DMS153 (cell line): ENCODE data around the gene CDH1.
"Not testable (repeated sequence)": the region's sequence is repeated elsewhere in the genome, so short reads cannot be mapped to it uniquely, and the experiment has no call there.

ENCODE experiments used
- DNase-seq: peaks from one replicate; lab custom pipeline; 2025; lab: John Stamatoyannopoulos, UW

Gene CDH1

DNA sequence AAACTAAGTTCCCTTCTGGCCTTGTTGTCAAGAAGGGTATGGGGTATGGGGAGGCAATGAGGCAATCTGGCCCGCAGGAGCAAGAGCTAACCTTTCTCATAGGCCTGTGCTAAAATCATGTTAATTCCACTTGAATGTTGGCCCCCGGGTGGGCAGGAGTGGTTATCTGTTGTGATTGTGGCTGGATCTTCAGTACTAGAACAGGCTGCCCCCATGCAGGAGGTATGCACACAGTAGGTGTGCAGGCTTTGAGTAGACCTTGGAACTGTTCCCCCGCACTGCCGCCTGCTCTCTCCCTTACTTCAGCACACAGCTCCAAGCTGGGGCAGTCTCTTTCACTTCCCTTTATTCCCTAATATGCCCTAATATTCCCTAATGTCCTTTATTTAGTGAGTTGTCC, 53.9 kb downstream of the CDH1 start:
- no peak for DNase-seq

DNA sequence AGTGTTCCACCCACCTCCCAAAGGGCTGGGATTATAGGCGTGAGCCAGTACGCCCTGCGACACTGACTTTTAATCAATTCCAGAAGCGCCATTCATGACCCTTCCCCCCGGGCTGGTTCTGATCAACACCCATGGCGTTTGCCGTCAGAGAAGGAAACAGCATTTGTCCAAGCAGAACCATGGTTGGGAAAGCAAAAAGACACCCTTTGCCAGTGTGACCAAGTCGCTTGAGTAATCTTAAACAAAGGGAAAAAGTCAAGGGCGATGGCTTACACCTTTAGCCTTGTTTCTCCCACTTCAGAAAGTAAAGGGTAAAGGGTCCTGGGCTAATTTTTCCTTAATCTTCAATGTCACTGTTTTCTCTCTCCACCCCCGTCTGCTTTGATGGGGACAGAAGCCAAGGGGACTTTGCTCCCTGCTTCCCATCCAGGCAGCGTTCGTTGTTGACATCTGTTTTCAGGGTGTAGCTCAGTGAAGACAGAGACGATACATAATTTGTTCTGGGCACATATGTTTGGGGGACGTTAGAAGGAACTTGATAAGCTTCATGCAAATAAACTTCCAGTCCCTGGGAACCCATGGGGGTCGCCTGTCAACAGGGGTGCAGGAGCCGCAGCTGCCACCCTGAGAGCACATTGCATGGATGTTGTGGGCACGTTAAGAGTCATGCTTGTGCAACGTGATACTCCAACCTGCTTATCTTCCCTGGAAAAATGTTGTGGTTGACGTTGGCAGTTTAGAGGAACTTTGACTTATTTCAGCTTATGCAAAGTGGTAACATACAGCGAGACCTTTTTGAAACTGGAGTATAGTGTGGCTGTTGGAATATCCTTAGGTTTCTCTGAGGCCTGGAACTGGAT, 55.6 kb downstream of the CDH1 start:
- no peak for DNase-seq

DNA sequence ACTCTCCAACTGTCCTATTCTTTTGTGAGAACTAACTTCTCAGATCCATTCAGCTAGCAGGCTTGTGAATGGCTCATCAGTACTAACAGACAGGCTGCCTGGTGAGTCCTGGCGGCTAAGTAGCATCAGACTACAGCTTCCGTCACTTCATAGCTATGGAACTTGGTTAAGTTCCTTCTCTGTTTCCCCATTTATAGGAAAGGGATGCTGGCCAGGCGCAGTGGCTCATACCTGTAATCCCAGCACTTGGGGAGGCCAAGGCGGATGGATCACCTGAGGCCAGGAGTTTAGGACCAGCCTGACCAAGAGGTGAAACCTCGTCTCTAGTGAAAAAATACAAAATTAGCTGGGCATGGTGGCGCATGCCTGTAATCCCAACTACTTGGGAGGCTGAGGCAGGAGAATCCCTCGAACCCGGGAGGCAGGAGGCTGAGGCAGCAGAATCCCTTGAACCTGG, 56.3 kb downstream of the CDH1 start:
- DNase-seq: no peak

DNA sequence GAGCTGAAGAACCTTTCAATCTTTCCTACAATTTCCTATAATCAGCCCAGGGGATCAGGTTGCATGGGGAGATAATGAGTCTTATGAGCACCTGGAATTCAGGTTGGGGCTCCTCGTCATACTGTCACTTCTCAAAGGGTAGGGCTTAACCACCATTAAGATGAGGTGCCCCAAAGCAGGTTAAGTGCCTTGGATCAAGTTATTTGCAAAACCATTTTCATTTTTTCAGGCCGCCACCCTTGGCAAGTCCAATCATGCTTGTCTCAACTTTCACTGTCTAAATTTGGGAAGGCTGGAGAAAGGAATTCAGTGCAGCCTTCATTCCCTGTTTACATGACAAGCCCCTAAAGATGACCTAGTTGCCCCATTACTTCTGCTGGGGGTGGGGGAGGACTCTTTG, 61.3 kb downstream of the CDH1 start:
- DNase-seq: peak; percentile 30

DNA sequence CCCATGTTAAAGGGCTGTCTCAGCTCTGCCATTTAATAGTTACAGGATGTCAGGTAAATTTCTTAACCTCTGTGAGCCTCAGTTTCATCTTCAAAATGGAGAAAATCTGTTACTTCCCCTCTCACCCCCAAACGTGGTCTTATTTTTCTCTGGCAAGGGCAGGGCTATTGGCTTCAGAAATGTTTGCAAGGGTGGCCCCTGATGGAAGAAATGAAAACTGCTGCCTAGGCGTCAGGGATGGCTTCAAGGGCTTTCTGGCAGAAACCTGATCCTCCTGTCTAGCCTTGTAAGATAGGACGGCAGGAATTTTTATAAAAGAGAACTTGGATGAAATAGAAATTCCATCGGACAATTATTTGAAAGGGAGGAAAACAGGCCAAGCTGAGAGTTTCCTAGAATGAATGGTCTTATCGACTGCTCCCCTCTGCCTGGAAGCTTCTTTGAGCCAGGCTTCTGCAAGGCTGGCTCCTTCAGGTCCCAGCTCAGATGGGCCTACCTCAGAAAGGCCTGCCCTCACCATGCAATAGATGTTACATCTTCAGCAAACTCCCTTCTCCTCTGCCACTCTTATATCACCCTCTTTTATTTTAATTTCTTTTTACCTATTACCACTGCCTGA, 63.3 kb downstream of the CDH1 start:
- peak; percentile 54 for DNase-seq

DNA sequence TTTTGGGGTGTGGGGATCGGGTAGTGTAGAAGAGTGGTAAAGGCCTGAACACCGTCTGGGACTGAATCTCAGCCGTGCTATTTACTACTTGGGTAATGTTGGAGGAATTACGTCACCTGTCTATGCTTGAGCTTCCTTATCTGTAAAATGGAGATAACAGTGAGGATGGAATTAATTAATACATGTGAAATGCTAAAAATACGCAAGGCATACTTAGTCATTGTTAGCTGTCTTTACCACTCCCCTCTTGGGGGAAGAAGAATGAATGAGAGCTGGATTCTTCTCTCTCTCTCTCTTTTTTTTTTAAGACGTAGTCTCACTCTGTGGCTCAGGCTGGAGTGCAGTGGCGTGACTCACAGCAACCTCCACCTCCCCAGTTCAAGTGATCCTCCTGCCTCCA, 65.1 kb downstream of the CDH1 start:
- no peak for DNase-seq

DNA sequence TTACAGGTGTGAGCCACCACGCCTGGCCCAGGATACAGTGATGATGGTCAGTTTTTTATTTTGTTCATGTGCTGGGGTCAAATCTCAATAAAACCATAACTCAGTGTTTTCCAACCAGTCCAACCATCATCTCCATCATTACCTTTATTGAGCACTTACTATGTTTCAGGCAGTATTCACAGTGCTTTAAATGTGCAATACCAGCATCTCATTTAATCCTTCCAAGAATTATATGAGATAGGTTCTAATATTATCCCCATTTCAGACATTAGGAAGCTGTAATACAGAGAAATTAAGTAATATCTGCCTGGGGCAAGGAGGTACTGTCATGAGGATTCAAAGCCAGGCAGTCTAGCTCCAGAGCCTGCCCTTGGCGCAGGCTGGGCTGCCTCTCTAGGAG, 69.3 kb downstream of the CDH1 start:
- no peak for DNase-seq

DNA sequence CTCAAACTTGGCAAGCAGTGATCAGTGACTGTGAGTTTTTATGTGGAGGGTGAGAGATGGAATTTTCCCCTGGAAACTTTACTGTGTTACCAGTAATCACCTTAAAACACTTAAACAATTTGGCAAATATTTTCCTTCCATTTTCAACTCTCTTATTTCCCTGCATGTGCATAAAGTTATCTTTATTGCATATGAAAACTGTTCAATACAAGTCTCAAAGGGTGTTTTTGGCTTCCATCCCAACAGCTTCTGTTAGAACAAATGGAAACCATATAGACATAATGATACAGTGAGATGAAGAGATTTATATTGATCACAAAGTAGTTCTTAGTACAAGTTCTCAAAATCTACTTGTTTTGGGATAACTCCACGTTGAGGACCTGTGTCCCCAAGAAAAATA, 69.9 kb downstream of the CDH1 start:
- DNase-seq: no peak

DNA sequence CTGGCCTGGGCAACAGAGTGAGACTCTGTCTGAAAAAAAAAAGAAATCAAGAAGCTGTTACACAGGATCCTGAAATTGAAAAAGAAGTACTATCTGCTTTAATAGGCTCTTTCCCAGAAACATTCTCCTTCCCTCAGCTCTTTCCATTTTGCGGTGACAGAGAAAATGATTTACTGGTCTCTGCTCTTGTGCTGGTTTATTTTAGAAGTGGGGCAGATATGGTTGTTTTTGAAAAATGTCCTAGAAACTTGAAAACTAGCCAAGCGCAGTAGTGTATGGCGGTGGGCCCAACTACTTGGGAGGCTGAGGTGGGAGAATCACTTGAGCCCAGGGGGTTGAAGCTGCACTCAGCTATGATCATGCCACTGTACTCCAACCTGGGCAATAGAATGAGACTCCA, 77.4 kb downstream of the CDH1 start:
- DNase-seq: no peak

DNA sequence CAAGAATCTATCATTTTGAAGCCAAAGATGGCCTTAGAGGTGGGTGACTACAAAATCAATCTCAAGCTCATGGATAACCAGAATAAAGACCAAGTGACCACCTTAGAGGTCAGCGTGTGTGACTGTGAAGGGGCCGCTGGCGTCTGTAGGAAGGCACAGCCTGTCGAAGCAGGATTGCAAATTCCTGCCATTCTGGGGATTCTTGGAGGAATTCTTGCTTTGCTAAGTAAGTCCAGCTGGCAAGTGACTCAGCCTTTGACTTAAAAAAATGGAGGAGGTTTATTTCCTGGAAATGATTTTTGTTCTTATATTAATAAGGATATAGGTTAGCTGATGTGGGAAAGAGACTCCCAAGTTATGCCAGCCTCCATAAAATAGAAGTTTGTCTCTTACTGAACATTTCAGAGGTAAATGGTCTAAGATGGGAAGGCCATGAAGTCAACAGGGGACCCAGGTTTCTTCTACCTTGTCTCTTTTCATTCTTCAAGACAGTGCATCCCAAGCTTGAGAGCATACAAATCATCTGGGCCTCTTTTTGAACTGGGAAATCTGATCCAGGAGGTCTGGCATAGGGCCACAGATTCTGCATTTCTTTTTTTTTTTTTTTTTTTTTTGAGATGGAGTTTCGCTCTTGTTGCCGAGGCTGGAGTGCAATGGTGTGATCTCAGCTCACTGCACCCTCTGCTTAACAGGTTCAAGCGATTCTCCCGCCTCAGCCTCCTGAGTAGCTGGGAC, 86.5 kb downstream of the CDH1 start:
- no peak for DNase-seq

DNA sequence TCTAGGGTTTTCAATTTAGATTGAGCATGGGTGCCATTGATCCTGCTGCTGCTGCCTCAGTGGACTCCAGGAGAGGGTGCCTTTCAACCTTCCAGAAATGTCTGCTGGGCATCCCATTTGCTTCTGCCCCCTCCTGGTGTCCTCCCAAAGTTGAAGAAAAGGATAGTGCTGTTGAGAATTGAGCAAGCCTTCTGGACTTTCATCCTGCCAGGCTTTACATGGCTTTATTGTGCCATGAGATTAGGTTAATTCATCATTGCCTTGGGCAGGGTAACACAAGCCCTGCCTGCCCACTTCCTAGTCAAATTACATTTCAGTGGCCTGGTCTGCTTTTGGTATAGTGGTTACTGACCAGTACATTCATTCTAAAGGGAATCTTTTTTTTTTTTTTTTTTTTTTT, 88.3 kb downstream of the CDH1 start:
- no peak for DNase-seq

DNA sequence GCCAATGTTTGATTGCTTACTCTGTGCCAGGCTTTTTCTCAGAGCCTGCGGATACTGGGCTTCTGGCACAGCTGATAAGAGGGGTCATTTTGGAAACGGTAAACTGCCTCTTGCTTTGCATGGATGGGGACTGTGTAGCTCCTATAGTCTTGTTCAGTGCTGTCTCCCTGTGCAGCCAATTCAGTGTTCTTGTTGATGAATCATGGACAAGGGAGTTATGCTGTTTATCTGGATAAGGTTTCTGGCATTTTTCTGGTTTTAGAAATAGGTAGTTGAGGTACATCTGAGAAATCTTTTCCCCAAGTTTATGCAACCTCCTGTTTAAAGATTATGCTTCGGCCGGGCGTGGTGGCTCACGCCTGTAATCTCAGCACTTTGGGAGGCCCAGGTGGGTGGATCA, 89.6 kb downstream of the CDH1 start:
- no peak for DNase-seq

DNA sequence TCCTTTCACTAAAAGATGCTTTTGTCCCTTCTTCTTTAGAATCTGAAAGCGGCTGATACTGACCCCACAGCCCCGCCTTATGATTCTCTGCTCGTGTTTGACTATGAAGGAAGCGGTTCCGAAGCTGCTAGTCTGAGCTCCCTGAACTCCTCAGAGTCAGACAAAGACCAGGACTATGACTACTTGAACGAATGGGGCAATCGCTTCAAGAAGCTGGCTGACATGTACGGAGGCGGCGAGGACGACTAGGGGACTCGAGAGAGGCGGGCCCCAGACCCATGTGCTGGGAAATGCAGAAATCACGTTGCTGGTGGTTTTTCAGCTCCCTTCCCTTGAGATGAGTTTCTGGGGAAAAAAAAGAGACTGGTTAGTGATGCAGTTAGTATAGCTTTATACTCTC, 96.2 kb downstream of the CDH1 start:
- DNase-seq: no peak

DNA sequence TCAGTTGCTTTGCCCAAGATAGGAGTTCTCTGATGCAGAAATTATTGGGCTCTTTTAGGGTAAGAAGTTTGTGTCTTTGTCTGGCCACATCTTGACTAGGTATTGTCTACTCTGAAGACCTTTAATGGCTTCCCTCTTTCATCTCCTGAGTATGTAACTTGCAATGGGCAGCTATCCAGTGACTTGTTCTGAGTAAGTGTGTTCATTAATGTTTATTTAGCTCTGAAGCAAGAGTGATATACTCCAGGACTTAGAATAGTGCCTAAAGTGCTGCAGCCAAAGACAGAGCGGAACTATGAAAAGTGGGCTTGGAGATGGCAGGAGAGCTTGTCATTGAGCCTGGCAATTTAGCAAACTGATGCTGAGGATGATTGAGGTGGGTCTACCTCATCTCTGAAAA, 97.5 kb downstream of the CDH1 start:
- no peak for DNase-seq

DNA sequence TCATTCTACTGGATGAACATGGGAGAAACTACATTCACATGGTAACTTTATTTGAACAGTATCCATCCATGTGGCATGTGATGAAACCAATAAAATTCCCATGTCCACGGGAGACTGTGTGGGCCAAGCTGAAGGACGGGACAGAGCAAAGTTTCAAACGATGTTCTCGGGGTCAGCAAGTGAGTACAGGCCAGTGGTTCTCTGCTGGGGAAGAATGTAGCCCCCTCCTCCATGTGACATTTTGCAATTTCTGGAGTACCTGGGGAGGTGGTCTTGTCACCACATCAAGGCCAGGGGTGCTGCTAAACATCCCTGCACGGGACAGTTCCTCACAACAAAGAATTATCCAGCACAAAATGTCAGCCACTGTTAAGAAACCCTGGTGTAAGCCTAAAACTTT, 98.9 kb downstream of the CDH1 start:
- no peak for DNase-seq

DNA sequence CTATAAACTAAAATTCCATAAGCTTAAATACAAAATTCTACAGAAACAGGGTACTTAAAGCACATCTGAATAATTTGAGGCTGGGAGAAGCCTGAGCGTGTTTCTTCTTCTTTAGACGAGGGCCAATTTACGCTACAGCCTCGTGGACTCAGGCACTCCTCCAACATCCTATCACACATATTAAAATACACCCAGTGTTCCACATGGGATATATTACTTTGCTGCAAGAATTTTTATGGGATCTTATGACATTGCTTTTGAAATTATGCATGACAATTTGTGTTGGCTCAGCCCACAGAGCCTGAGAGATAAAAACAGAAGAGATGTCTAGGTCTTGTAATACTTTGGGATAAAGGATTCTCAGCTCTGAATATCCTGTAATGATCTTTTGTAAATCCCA, 102.7 kb downstream of the CDH1 start:
- DNase-seq: no peak

DNA sequence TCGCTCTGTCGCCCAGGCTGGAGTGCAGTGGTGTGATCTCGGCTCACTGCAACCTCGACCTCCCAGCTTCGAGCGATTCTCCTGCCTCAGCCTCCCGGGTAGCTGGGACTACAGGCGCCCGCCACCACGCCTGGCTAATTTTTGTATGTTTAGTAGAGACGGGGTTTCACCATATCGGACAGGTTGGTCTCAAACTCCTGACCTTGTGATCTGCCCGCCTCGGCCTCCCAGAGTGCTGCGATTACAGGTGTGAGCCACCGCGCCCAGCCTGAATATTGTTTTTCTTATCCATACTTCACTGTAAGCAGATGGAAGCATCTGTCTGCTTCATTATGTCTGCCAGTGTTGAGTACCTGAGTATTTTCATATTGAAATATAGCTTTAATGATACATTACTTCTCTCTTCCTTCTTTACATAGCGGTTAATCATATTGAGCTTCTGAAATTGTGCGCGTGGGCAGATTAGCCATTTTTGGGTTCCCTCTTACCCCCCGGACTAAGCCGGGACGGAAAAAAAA, 105.9 kb downstream of the CDH1 start:
- DNase-seq: not testable (repeated sequence)

DNA sequence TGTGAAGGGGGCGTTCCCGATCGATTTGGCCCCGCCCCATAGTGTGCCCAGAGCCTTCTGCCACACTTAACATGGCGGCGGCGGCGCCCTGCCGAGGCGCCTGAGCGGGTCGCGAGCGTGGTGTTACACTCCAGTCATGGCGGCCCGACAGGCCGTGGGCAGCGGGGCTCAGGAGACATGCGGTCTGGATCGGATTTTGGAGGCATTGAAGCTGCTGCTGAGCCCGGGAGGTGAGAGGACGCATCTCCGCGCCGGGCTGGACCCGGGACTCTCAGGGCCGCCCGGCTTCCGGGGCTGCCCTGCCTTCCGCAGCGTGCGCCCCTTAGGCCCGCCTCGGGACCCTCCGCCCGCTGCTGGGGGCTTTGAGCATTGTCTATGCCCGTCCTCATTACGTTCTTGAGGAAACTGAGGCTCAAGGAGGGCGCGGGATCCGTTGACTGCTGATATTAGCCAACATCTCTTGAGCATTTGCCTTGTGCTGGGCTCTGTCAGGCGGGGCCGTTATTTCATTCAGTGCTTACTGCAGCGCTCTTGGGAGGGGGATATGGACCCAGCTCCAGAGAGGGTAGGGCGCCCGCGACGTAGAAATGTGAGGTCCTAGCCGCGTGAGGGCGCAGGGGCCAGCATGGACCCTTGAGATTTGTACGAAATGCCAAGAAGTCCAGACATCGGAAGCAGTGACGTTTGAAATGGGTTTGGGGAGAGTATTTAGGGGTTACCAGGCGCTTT, 106.6 kb downstream of the CDH1 start, which contains the start of gene TANGO6:
TSS of gene TANGO6 (plus strand) at position 50 of the 729 bp plus-strand sequence. CDS start at position 137, 87 bp downstream.
- DNase-seq: peak; percentile 60

DNA sequence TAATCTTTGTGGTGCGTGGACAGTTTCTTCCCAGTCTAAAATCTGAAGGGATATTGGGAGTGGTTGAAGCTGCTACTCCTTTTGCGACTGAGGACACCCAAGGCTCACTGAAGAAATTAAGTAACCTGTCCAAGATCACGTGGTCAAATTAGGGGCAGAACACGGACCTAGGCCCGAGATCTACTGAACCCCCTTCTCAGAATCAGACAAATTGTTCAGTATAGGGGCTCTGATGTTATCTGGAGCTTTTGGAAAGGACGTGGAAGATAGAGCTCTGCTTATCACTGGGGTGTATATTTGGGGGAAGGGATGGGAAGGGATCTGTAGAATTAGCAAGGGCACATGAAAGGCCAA, 107.1 kb downstream of the CDH1 start:
- DNase-seq: no peak

DNA sequence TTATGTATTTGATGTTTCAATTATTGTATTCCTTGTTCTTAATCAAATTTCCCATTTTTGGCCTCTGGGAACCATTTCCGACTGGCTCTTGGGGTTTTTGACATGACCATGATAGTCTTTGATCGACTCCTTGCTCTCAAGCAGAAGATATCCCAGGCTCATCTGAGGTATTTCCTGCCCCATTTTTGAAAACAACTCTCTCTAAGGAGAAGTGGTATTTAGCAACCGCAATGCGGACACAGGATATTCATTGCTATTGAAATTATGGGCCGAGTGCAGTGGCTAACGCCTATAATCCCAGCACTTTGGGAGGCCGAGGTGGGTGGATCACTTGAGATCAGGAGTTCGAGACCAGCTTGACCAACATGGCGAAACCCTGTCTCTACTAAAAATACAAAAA, 111.7 kb downstream of the CDH1 start:
- DNase-seq: no peak

DNA sequence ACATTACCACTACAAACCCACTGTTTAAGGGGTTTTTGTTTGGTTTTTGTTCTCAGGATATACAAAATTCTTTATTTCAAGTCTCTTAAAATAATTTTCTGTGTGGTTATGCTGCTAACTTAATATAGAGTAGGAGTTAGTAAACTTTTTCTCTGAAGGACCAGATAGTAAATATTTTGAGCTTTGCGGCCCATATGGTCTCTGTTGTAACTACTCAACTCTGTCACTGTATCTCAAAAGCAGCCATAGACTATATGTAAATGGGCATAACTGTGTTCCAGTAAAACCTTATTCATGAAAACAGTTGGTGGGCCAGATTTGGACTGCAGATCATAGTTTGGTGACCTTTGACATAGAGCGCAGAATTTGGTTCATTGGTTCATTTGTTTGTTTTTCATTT, 113.4 kb downstream of the CDH1 start:
- no peak for DNase-seq

DNA sequence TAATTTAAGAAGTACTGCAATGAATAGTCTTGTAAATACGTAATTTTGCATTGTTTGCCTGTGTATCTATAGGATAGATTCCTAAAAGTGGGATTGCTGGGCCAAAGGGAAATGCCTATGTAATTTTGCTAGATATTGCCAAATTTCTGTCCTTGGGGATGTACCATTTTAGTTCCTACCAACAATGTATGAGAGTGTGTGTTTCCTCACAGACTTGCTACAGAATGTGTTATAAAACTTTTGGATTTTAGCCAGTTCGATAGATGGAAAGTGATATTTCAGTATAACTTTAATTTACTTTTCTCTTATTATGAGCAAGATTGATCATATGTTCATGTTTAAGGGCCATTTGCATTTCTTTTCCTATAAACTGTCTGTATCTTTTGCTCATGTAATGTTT, 114.5 kb downstream of the CDH1 start:
- DNase-seq: no peak
